ENCODE data around the gene TMEM179B. TPM values are rescaled to one million over a fixed set of nuclear protein-coding genes. Genes with fewer than 3 reads are reported as not detected.

Gene TMEM179B
- total and polyA plus RNA-seq, 9 of the 15 experiments (the other 6 are each of a cell fraction or from before 2014, with no cell fraction given), result 27.7 to 105 (median 37.0) TPM

DNA sequence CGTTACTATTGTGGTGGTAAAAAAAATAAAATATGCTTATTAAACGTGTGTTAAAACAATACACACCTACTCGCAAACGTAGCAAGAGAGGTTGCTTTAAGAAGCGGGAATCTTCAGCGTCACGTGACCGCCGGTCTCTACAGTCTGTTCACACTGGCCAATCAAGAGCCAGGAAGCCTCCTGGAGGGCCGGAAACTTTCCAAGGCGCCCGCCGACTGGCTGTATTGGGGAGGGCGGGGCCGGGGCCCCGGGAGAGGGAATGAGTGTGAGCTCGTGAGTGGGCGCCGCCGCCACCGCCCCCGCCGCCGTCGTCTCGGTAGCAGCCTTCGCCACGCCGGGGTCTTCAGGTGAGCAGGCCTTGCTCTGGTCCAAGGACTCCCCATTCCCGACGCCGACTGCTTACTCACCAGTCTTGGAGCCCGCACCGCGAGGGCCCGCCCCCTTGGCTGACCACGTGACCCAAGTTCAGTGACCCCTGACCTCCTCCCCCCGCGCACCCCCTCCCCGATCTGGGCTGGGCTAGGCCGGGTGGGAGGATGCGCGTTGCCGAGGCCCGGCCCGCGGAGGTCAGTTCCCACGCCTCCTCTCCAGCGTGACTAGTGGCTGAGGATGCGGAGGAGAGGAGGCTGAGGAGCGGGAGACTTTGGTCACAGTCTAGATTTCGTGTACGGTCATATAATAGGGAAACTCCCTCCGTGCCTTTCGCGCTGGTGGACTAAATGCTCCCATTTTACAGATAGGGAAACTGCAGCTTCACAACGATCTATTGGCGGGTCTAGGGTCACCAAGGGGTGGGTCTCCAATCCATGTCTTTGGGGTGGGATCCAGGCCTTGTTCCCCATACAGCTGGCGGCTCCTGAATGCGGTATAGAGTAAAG is 15.8 kb upstream of the TMEM179B start, which contains the start of gene TAF6L (continued):
- TF ChIP-seq CC2D1A (IDR thresholded peaks at IDR 0.05) (no peak), ZNF140 (CRISPR knock-in tag; IDR thresholded peaks at IDR 0.05) (no peak), DMBX1 (CRISPR knock-in tag; IDR thresholded peaks at IDR 0.05; ENCODE audit: borderline replicate concordance) (no peak), GTF2F1 (IDR thresholded peaks at IDR 0.05; ENCODE audit: low read depth, low read length) (no peak), ZFPM2 (CRISPR knock-in tag; IDR thresholded peaks at IDR 0.05) (no peak), KDM5B (IDR thresholded peaks at IDR 0.05; ENCODE audit: insufficient replicate concordance, low read depth, low read length) (peak; percentile 44), DPF2 (IDR thresholded peaks at IDR 0.05) (peak; percentile 35; the same call in 1 of the 2 replicates), MTF1 (CRISPR knock-in tag; IDR thresholded peaks at IDR 0.05; ENCODE audit: borderline replicate concordance) (no peak), ZNF695 (CRISPR knock-in tag; IDR thresholded peaks at IDR 0.05) (no peak), FIP1L1 (IDR thresholded peaks at IDR 0.05; ENCODE audit: low read depth, low read length, poor library complexity, severe bottlenecking) (peak; percentile 71)
- TF ChIP-seq, protein P1, sequence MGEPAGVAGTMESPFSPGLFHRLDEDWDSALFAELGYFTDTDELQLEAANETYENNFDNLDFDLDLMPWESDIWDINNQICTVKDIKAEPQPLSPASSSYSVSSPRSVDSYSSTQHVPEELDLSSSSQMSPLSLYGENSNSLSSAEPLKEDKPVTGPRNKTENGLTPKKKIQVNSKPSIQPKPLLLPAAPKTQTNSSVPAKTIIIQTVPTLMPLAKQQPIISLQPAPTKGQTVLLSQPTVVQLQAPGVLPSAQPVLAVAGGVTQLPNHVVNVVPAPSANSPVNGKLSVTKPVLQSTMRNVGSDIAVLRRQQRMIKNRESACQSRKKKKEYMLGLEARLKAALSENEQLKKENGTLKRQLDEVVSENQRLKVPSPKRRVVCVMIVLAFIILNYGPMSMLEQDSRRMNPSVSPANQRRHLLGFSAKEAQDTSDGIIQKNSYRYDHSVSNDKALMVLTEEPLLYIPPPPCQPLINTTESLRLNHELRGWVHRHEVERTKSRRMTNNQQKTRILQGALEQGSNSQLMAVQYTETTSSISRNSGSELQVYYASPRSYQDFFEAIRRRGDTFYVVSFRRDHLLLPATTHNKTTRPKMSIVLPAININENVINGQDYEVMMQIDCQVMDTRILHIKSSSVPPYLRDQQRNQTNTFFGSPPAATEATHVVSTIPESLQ (CRISPR knock-in tag; IDR thresholded peaks at IDR 0.05), result no peak
- TF ChIP-seq, protein P2, sequence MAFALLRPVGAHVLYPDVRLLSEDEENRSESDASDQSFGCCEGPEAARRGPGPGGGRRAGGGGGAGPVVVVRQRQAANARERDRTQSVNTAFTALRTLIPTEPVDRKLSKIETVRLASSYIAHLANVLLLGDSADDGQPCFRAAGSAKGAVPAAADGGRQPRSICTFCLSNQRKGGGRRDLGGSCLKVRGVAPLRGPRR (CRISPR knock-in tag; IDR thresholded peaks at IDR 0.05), result no peak
- TF ChIP-seq, protein P3, sequence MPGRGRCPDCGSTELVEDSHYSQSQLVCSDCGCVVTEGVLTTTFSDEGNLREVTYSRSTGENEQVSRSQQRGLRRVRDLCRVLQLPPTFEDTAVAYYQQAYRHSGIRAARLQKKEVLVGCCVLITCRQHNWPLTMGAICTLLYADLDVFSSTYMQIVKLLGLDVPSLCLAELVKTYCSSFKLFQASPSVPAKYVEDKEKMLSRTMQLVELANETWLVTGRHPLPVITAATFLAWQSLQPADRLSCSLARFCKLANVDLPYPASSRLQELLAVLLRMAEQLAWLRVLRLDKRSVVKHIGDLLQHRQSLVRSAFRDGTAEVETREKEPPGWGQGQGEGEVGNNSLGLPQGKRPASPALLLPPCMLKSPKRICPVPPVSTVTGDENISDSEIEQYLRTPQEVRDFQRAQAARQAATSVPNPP (IDR thresholded peaks at IDR 0.05; ENCODE audit: borderline replicate concordance, insufficient read depth, insufficient read length), result no peak
- TF ChIP-seq, protein P4, sequence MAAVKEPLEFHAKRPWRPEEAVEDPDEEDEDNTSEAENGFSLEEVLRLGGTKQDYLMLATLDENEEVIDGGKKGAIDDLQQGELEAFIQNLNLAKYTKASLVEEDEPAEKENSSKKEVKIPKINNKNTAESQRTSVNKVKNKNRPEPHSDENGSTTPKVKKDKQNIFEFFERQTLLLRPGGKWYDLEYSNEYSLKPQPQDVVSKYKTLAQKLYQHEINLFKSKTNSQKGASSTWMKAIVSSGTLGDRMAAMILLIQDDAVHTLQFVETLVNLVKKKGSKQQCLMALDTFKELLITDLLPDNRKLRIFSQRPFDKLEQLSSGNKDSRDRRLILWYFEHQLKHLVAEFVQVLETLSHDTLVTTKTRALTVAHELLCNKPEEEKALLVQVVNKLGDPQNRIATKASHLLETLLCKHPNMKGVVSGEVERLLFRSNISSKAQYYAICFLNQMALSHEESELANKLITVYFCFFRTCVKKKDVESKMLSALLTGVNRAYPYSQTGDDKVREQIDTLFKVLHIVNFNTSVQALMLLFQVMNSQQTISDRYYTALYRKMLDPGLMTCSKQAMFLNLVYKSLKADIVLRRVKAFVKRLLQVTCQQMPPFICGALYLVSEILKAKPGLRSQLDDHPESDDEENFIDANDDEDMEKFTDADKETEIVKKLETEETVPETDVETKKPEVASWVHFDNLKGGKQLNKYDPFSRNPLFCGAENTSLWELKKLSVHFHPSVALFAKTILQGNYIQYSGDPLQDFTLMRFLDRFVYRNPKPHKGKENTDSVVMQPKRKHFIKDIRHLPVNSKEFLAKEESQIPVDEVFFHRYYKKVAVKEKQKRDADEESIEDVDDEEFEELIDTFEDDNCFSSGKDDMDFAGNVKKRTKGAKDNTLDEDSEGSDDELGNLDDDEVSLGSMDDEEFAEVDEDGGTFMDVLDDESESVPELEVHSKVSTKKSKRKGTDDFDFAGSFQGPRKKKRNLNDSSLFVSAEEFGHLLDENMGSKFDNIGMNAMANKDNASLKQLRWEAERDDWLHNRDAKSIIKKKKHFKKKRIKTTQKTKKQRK (IDR thresholded peaks at IDR 0.05; ENCODE audit: borderline replicate concordance, low read depth, low read length), result no peak
- TF ChIP-seq, protein P5, sequence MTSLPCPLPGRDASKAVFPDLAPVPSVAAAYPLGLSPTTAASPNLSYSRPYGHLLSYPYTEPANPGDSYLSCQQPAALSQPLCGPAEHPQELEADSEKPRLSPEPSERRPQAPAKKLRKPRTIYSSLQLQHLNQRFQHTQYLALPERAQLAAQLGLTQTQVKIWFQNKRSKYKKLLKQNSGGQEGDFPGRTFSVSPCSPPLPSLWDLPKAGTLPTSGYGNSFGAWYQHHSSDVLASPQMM (CRISPR knock-in tag; IDR thresholded peaks at IDR 0.05), result no peak
- TF ChIP-seq, protein P6, sequence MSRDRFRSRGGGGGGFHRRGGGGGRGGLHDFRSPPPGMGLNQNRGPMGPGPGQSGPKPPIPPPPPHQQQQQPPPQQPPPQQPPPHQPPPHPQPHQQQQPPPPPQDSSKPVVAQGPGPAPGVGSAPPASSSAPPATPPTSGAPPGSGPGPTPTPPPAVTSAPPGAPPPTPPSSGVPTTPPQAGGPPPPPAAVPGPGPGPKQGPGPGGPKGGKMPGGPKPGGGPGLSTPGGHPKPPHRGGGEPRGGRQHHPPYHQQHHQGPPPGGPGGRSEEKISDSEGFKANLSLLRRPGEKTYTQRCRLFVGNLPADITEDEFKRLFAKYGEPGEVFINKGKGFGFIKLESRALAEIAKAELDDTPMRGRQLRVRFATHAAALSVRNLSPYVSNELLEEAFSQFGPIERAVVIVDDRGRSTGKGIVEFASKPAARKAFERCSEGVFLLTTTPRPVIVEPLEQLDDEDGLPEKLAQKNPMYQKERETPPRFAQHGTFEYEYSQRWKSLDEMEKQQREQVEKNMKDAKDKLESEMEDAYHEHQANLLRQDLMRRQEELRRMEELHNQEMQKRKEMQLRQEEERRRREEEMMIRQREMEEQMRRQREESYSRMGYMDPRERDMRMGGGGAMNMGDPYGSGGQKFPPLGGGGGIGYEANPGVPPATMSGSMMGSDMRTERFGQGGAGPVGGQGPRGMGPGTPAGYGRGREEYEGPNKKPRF (IDR thresholded peaks at IDR 0.05; ENCODE audit: low read depth, low read length), result no peak
